HEK293 (cell line): Measurements from ENCODE around the gene B4GALT2.

ENCODE experiments used
- AEBP2 ChIP-seq: fragments of 450-650 bp; formaldehyde crosslinking; IDR thresholded peaks from 2 replicates; pipeline ENCODE4 v1.5.1; 2016; ENCODE audit warnings: missing biosample characterization, missing genetic modification characterization, borderline replicate concordance
- EGR2 ChIP-seq: fragments of 450-650 bp; formaldehyde crosslinking; IDR thresholded peaks from 2 replicates; pipeline ENCODE4 v1.5.1; 2016; ENCODE audit warnings: low read depth, missing biosample characterization, missing genetic modification characterization
- KLF1 ChIP-seq: fragments of 450-650 bp; formaldehyde crosslinking; IDR thresholded peaks from 2 replicates; pipeline ENCODE4 v1.5.1; 2016; ENCODE audit warnings: missing biosample characterization, missing genetic modification characterization
- KLF17 ChIP-seq: fragments of 450-650 bp; formaldehyde crosslinking; IDR thresholded peaks from 2 replicates; pipeline ENCODE4 v1.5.1; 2016; ENCODE audit warnings: missing biosample characterization, missing genetic modification characterization
- KLF8 ChIP-seq: fragments of 450-650 bp; formaldehyde crosslinking; IDR thresholded peaks from 2 replicates; pipeline ENCODE4 v1.5.1; 2016; ENCODE audit warnings: missing biosample characterization, missing genetic modification characterization
- SCRT2 ChIP-seq: fragments of 450-650 bp; formaldehyde crosslinking; IDR thresholded peaks from 2 replicates; pipeline ENCODE4 v1.5.1; 2016; ENCODE audit warnings: missing biosample characterization, missing genetic modification characterization
- SETDB1 ChIP-seq: IDR thresholded peaks from one replicate; pipeline ENCODE4 v1.6.1; 2017; ENCODE audit warnings: mild to moderate bottlenecking, low read length, moderate library complexity, mixed read lengths; ENCODE audit not compliant: insufficient read length
- SP7 ChIP-seq: fragments of 450-650 bp; formaldehyde crosslinking; IDR thresholded peaks from 2 replicates; pipeline ENCODE4 v1.5.1; 2016; ENCODE audit warnings: missing biosample characterization, missing genetic modification characterization
- TSHZ1 ChIP-seq: fragments of 450-650 bp; formaldehyde crosslinking; IDR thresholded peaks from 2 replicates; pipeline ENCODE4 v1.5.1; 2016; ENCODE audit warnings: missing biosample characterization, missing genetic modification characterization, borderline replicate concordance
- ZBTB17 ChIP-seq: fragments of 450-650 bp; formaldehyde crosslinking; IDR thresholded peaks from 2 replicates; pipeline ENCODE4 v1.5.1; 2016; ENCODE audit warnings: missing biosample characterization, missing genetic modification characterization
- ZEB2 ChIP-seq: fragments of 450-650 bp; formaldehyde crosslinking; IDR thresholded peaks from 2 replicates; pipeline ENCODE4 v1.5.1; 2016; ENCODE audit warnings: missing biosample characterization, missing genetic modification characterization
- ZFP37 ChIP-seq: fragments of 450-650 bp; formaldehyde crosslinking; IDR thresholded peaks from 2 replicates; pipeline ENCODE4 v1.5.1; 2016; ENCODE audit warnings: missing biosample characterization, missing genetic modification characterization
- ZFP41 ChIP-seq: fragments of 450-650 bp; formaldehyde crosslinking; IDR thresholded peaks from 2 replicates; pipeline ENCODE4 v1.5.1; 2016; ENCODE audit warnings: missing biosample characterization, missing genetic modification characterization, borderline replicate concordance
- ZNF10 ChIP-seq: fragments of 450-650 bp; formaldehyde crosslinking; IDR thresholded peaks from 2 replicates; pipeline ENCODE4 v1.5.1; 2017; ENCODE audit warnings: missing biosample characterization, missing genetic modification characterization
- ZNF112 ChIP-seq: fragments of 450-650 bp; formaldehyde crosslinking; IDR thresholded peaks from 2 replicates; pipeline ENCODE4 v1.5.0; 2017; ENCODE audit warnings: missing biosample characterization, missing genetic modification characterization
- ZNF184 ChIP-seq: fragments of 450-650 bp; IDR thresholded peaks from 2 replicates; pipeline ENCODE4 v1.5.1; 2018; ENCODE audit warnings: missing biosample characterization, mild to moderate bottlenecking, missing genetic modification characterization
- ZNF266 ChIP-seq: fragments of 450-650 bp; formaldehyde crosslinking; IDR thresholded peaks from 2 replicates; pipeline ENCODE4 v1.5.1; 2016; ENCODE audit warnings: missing biosample characterization, missing genetic modification characterization, low read depth
- ZNF423 ChIP-seq: fragments of 450-650 bp; formaldehyde crosslinking; IDR thresholded peaks from 2 replicates; pipeline ENCODE4 v1.5.1; 2016; ENCODE audit warnings: missing biosample characterization, missing genetic modification characterization
- ZNF530 ChIP-seq: fragments of 450-650 bp; formaldehyde crosslinking; IDR thresholded peaks from 2 replicates; pipeline ENCODE4 v1.5.1; 2016; ENCODE audit warnings: low read depth, missing biosample characterization, missing genetic modification characterization
- ZNF548 ChIP-seq: fragments of 450-650 bp; formaldehyde crosslinking; IDR thresholded peaks from 2 replicates; pipeline ENCODE4 v1.5.1; 2016; ENCODE audit warnings: missing biosample characterization, missing genetic modification characterization
- ZNF561 ChIP-seq: fragments of 450-650 bp; IDR thresholded peaks from 2 replicates; pipeline ENCODE4 v1.5.1; 2018; ENCODE audit warnings: missing biosample characterization, missing genetic modification characterization, borderline replicate concordance
- ZNF580 ChIP-seq: fragments of 450-650 bp; formaldehyde crosslinking; IDR thresholded peaks from 2 replicates; pipeline ENCODE4 v1.5.1; 2016; ENCODE audit warnings: missing biosample characterization, missing genetic modification characterization
- ZNF670 ChIP-seq: fragments of 450-650 bp; formaldehyde crosslinking; IDR thresholded peaks from 2 replicates; pipeline ENCODE4 v1.5.1; 2016; ENCODE audit warnings: missing biosample characterization, missing genetic modification characterization, low read depth
- ZNF707 ChIP-seq: fragments of 450-650 bp; formaldehyde crosslinking; IDR thresholded peaks from 2 replicates; pipeline ENCODE4 v1.5.1; 2016; ENCODE audit warnings: missing biosample characterization, missing genetic modification characterization
- ZNF776 ChIP-seq: fragments of 450-650 bp; formaldehyde crosslinking; IDR thresholded peaks from 2 replicates; pipeline ENCODE4 v1.5.0; 2017; ENCODE audit warnings: missing biosample characterization, missing genetic modification characterization, borderline replicate concordance
- ZNF792 ChIP-seq: fragments of 450-650 bp; formaldehyde crosslinking; IDR thresholded peaks from 2 replicates; pipeline ENCODE4 v1.5.1; 2016; ENCODE audit warnings: missing biosample characterization, missing genetic modification characterization
- ZSCAN16 ChIP-seq: fragments of 450-650 bp; formaldehyde crosslinking; IDR thresholded peaks from 2 replicates; pipeline ENCODE4 v1.5.1; 2016; ENCODE audit warnings: missing biosample characterization, missing genetic modification characterization
- ZSCAN30 ChIP-seq: fragments of 450-650 bp; IDR thresholded peaks from 2 replicates; pipeline ENCODE4 v1.5.1; 2018; ENCODE audit warnings: missing biosample characterization, mild to moderate bottlenecking, missing genetic modification characterization, moderate library complexity
- ZSCAN5A ChIP-seq: fragments of 450-650 bp; formaldehyde crosslinking; IDR thresholded peaks from 2 replicates; pipeline ENCODE4 v1.5.1; 2016; ENCODE audit warnings: missing biosample characterization, missing genetic modification characterization

The B4GALT2 gene

GRCh38 chr1:44036409-44037139 is 57.6 kb downstream of the B4GALT2 start (continued):
- TF ChIP-seq KLF17 (tag by site-specific recombination) (no peak), ZSCAN16 (no peak), ZNF530 (tag by site-specific recombination) (no peak), SP7 (peak; percentile 15; the same call in 1 of the 2 replicates), ZNF266 (no peak), ZNF184 (tag by site-specific recombination) (0 out of 2 replicates have a peak, but pooled peaks have one; percentile 44), ZNF10 (tag by site-specific recombination) (no peak), ZSCAN30 (tag by site-specific recombination) (0 out of 2 replicates have a peak, but pooled peaks have one; percentile 46), ZSCAN5A (tag by site-specific recombination) (no peak), ZFP41 (tag by site-specific recombination) (no peak), ZNF707 (tag by site-specific recombination) (no peak), ZNF423 (tag by site-specific recombination) (no peak), ZEB2 (tag by site-specific recombination) (no peak), ZNF792 (no peak), ZFP37 (tag by site-specific recombination) (peak; percentile 46; the same call in 1 of the 2 replicates), TSHZ1 (tag by site-specific recombination) (no peak), SCRT2 (tag by site-specific recombination) (no peak), SETDB1 (no peak), ZBTB17 (tag by site-specific recombination) (peak; percentile 36; the same call in 1 of the 2 replicates), KLF1 (tag by site-specific recombination) (no peak), AEBP2 (no peak), EGR2 (tag by site-specific recombination) (peak; percentile 12; the same call in 1 of the 2 replicates), ZNF776 (tag by site-specific recombination) (no peak), ZNF112 (no peak), ZNF561 (tag by site-specific recombination) (0 out of 2 replicates have a peak, but pooled peaks have one; percentile 46), ZNF580 (tag by site-specific recombination) (no peak), ZNF670 (tag by site-specific recombination) (no peak), ZNF548 (tag by site-specific recombination) (no peak), KLF8 (tag by site-specific recombination) (peak; percentile 26; the same call in 1 of the 2 replicates)
